Hematopoietic multipotent progenitor cell treated with erythropoietin and hydrocortisone succinate and interleukin-3 and kit ligand, for 15 days (in vitro differentiated cells): Measurements from ENCODE around the gene TPD52L2.

Experiments used
- DNase-seq: peaks from one replicate; pipeline ENCODE4 v3.0.0-alpha.2; 2015; ENCODE audit warnings: low spot score

TPD52L2 gene

GRCh38 chr20:63932606-63933160 is 67.6 kb downstream of the TPD52L2 start:
- DNase-seq = no peak

- no peak for DNase-seq
These were observed 68.6 kb downstream of the TPD52L2 start for GRCh38 chr20:63933646-63934045.

GRCh38 chr20:63934271-63935068 is 69.4 kb downstream of the TPD52L2 start:
- DNase-seq = no peak

- DNase-seq = no peak
These were observed 70.4 kb downstream of the TPD52L2 start for GRCh38 chr20:63935447-63935846.

GRCh38 chr20:63937596-63937995 is 72.5 kb downstream of the TPD52L2 start:
- DNase-seq = no peak

GRCh38 chr20:63939061-63939935 is 74.2 kb downstream of the TPD52L2 start:
- DNase-seq = no peak

GRCh38 chr20:63940071-63940471 is 75.0 kb downstream of the TPD52L2 start:
- DNase-seq = no peak

GRCh38 chr20:63940472-63941266 is 75.6 kb downstream of the TPD52L2 start:
- DNase-seq = no peak
